Stimulated activated CD4-positive, alpha-beta T cell treated with anti-CD3 and anti-CD28 coated beads, Interleukin-1b, Interleukin-23, amount 100 ng/mL, for 1 hour (primary cell): ENCODE data around the gene NSUN6.
"Not testable (repeated sequence)": the region's sequence is repeated elsewhere in the genome, so short reads cannot be mapped to it uniquely, and the experiment has no call there.

Experiments
- DNase-seq, 2 donors: peaks; one replicate each; pipeline ENCODE4 v3.0.0-alpha.2; 2020; ENCODE audit warnings: low read depth in 2 of 2

NSUN6 gene

DNA sequence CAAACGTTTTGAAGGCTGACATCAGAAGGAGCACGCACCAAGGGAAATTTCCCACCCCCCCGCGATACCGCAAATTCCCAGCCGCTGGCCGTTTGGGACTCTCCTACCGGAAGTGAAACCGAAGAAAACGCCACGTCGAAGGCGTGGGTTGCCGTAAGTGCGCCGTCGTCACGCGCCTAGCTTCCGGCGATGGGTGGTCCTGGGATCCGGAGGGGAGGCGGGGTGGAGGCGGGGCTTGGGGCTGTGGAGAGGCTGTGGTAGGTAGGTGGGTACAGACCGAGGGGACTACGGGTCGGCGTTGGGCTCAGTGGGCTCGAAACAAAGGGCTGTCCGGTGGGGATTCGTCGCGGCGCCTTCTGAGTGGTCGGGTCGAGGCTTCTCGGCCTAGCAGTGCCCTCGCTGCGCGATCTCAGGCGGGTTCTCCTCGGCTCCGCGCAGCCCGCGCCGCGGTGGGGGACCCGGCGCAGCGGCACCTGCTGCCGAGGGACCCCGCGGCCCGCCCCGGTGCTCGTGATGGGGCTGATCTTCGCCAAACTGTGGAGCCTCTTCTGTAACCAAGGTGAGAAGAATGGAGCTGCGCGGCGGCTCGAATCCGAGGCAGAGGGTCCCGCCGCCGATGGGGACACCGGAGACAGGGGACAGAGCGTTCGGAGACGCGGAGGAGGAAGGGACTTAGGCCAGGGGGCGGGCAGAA is 7.9 kb upstream of the NSUN6 start, which contains the start of gene ARL5B:
TSS of gene ARL5B (plus strand) at position 307 of the 694 bp plus-strand sequence. CDS start at position 514, 207 bp downstream.
- peak; percentile 90 to 95 for DNase-seq

DNA sequence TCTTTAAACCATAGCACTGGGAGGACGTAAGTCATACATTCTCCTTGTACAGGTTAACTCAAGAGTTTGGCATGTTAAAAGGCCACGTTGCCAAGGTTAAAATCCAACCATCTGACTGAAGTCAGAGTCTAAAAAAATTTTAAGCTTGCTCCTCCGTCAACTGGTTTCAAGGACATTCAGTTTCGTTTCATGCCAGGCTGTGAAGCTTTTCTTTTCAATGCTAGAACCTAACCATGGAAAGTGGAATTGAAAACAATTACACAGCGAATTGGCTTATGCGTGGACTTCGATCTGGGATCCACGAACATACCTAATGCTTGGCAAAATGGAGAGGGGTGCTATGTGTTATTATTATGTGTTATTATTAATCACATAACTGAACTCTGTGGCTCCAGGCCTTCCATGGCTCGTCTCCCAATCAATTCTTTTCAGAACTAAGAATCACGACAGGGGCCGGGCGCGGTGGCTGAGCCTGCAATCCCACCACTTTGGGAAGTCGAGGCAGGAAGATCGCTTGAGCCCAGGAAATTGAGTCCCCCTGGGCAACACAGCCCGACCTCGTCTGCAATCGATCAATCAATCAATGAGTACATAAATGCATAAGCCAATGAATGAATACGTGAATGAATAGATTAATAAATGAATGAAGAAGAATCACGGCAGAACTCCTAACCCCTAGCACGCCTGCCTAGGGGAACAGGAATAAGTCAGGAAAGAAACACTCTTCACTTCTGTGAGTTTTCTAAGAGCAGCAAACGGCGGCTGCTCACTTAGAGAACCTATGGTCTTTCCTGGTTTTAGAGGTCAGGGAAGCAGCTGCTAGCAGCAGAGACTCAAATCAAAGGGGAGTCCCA is 7.1 kb upstream of the NSUN6 start:
- no peak for DNase-seq

DNA sequence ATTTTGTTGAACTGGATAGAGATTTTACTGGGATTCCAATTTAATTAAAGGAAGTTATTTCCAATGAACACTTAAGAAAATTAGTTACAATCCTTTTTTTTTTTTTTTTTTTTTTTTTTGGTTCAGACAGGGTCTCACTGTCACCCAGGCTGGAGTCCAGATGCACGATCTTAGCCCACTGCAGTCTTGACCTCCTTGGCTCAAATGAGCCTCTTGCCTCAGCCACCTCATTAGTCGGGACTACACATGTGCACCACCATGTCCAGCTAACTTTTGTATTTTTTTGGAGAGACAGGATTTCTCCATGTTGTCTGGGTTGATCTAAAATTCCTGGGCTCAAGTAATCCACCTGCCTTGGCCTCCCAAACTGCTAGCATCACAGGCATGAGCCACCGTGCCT is 5.3 kb upstream of the NSUN6 start:
- DNase-seq = no peak

DNA sequence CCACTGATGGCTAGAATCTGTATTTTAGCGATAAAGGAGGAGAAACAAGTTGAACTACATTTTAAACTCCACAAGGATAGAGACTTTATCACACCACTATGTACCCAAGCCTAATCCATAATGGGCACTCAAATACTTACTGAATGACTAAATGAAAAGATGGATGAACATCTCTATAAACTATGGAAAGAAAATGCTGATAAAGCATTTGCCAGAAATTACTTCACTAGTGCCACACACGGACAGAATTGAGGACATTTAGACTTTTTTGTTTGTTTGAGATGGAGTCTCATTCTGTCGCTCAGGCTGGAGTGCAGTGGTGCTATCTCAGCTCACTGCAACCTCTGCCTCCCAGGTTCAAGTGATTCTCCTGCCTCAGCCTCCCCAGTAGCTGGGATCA is 1.7 kb upstream of the NSUN6 start:
- DNase-seq = no peak

DNA sequence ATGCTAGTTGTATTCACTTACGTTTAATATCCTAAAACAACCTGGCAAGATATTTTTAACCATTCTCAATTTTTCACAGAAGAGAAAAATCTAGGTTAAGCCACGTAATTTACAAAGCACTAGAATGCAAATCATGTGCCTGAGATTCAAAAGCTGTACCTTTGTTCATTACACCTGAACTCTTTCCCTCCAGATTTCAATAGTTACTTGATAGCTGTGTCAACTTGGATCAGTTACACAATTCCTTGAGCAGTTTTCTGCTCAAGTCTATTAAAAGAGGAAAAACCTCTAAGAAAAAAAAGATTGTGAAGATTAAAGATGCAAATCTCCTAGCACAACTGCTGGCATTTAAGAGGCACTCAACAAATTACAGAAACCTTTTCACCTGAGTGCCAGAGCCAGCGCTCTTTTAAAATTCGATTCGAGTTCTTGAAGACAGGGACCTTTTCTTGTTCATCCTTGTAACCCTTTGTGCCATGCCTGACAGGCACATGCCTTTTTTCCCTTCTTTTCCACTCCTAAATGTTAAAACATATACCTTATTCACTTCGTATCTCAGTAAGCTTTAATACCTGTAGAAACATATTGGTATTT is 886 bp downstream of the NSUN6 start:
- DNase-seq = no peak

DNA sequence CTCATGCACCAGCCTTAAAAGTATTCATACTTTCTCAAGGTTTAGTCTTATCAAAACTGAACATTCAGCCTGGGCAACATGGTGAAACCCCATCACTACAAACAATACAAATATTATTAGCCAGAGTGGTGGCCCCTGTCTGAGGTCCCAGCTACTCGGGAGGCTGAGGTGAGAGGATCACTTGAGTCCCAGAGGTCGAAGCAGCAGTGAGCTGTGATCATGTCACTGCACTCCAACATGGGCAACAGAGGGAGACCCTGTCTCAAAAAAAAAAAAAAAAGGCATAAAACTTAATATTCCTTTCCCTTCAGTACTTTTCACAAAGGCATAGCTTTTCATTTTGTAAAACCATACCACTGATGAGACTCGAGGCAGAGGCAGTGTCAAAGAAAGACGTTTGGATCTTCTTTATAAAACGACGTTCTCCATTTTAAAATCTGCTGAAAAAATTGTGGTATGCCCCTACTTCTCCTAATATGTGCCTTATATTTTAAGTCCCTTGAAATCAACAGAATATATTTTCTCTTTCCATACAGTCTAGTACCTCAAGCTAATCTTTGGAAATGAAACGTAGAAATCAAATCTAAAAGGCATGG is 1.9 kb downstream of the NSUN6 start:
- DNase-seq = no peak

DNA sequence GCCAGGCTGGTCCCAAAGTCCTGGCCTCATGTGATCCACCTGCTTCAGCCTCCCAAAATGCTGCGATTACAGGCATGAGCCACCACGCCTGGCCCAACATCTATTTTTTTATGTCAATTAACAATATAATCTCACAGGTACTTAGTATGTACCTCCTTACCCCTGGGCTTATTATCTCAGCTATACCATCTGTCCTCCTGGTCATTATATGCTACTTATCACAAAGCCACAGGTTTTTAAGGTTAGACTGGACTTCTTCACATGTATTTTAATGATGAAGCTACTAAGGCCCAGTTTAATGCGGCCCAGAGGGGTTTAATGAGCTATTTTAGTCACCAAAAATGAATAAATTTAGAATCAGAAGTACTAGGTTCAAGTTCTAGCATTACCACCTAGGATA is 3.4 kb downstream of the NSUN6 start:
- DNase-seq = no peak

DNA sequence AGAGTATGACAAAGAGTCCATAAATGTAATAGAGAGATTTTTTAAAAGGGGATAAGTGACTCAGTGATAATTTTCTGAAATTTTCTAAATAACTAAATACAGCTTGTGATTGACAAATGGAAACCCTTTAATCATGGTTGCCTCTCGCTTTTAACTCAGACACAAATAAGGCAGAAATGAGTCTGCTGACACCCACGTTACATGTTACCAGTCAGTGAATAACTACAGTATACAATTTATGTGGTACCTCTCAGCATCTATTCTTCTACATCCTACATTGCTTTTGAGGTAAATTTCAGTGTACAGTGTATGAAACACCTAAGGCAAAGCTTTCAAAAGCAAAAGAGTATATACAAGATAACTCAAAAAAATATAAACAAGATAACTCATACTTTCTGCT is 4.2 kb downstream of the NSUN6 start:
- no peak for DNase-seq

DNA sequence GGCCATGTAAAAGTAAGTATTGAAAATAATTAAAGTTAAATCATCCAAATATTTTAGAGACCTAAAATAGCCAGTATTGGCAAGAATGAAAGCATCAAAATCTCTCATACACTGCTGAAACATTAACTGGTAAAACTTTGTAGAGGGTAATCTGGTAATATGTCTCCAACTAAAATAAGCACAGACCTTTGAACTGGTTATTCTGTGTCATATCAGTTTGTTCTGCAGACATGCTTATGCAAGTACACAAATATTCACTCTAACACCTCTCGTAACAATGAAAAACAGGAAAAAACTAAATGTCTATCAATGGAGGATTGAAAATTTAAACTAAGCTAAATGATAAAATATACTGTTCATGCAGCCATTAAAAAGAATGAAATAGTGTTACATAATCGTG is 11.7 kb downstream of the NSUN6 start:
- not testable (repeated sequence) for DNase-seq

DNA sequence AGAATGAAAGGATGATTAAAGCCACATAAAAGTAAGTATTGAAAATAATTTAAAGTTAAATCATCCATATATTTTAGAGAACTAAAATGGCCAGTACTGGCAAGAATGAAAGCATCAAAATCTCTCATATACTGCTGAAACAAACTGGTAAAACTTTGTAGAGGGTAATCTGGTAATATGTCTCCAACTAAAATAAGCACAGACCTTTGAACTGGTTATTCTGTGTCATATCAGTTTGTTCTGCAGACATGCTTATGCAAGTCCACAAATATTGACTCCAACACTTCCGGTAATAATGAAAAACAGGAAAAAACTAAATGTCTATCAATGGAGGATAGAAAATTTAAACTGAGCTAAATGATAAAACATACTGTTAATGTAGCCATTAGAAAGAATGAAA is 14.0 kb downstream of the NSUN6 start:
- not testable (repeated sequence) for DNase-seq

DNA sequence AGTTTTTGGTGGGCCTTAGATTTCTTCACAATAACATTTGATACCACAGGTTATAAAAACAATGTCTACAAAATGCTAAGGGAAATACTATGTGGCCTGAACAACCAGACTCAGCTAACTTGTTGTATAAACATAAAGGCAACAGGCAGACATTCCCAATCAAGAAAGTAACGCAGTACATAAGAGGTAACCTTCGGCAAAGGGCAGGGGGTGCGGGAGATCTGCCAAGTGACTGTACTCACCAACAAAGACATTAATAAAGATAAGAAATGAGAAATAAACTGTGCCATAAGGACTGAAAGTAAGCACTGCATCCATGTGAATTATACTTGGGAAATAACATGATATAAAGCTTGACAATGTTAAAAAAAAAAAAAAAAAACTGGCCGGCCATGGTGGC is 15.4 kb downstream of the NSUN6 start:
- DNase-seq = no peak

DNA sequence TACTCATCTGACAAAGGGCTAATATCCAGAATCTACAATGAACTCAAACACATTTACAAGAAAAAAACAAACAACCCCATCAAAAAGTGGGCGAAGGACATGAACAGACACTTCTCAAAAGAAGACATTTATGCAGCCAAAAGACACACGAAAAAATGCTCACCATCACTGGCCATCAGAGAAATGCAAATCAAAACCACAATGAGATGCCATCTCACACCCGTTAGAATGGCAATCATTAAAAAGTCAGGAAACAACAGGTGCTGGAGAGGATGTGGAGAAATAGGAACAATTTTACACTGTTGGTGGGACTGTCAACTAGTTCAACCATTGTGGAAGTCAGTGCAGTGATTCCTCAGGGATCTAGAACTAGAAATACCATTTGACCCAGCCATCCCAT is 18.9 kb downstream of the NSUN6 start:
- DNase-seq = not testable (repeated sequence)

DNA sequence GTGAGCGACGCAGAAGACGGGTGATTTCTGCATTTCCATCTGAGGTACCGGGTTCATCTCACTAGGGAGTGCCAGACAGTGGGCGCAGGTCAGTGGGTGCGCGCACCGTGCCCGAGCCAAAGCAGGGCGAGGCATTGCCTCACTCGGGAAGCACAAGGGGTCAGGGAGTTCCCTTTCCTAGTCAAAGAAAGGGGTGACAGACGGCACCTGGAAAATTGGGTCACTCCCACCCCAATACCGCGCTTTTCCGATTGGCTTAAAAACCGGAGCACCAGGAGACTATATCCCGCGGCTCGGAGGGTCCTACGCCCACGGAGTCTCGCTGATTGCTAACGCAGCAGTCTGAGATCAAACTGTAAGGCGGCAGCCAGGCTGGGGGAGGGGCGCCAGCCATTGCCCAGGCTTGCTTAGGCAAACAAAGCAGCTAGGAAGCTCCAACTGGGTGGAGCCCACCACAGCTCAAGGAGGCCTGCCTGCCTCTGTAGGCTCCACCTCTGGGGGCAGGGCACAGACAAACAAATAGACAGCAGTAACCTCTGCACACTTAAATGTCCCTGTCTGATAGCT is 23.9 kb downstream of the NSUN6 start:
- peak; percentile 25 to 38 for DNase-seq

DNA sequence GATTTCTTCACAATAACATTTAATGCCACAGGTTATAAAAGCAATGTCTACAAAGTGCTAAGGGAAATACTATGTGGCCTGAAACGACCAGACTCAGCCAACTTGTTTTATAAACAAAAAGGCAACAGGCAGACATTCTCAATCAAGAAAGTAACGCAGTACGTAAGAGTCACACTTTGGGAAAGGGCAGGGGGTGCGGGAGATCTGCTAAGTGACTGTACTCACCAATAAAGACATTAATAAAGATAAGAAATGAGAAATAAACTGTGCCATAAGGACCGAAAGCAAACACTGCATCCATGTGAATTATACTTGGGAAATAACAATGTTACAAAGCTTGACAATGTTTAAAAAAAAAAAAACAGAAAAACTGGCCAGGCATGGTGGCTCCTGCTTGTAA is 25.5 kb downstream of the NSUN6 start:
- no peak for DNase-seq

DNA sequence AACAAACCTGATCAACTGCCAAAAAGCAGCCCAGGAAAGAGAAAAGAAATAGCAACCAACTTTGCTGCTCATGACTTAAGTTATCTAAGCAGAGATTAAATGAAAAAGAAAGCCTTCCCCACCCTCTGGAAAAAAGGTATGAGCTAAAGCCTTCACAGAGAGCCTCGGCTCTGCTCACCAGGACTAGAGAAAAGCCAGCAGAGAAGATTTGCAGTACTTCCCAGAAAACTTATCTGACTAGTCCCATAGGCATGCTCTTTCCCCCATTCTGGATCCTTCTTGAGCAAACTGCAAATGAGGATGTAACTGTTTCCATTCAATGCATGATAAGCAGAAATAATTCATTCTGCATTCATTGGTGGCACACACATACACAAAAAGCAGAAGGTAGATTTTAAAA is 27.7 kb downstream of the NSUN6 start:
- not testable (repeated sequence) for DNase-seq

DNA sequence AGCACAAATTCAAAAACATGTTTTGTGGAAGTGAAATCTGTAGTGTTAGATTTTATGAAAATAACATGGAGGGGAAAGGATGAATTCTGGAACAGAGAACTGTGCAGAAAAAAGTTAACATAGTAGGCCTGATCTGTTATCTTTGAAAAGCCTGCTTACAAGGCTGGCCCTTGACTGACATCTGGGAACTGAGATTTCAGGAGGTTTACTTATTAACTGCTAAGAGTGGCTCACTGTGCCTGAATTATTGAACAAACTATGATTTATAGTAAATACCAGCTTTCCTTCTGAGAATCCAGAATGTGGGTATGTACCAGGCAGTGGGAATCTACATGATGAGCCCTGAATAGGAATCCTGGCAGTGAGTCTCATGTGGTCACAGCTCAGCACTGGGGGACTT is 30.5 kb downstream of the NSUN6 start:
- no peak for DNase-seq

DNA sequence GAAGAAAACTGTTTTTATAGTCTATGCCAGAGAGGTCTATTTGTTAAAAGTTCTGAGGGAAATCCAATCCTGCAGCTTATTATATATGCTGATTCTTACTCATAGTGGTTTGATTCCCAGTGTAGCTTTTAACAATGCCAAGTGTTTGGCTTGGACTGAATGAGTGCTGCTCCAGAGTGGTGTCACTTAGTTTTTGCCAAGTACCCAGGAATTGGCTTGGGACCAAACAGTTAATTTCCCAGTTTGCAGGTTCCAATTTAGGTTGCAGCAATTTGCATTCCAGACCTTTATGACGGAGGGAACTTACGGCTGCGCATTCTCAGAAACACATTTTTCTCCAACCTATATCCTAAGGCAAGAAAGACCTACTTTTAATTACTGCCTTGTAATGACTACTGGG is 32.4 kb downstream of the NSUN6 start:
- no peak for DNase-seq

DNA sequence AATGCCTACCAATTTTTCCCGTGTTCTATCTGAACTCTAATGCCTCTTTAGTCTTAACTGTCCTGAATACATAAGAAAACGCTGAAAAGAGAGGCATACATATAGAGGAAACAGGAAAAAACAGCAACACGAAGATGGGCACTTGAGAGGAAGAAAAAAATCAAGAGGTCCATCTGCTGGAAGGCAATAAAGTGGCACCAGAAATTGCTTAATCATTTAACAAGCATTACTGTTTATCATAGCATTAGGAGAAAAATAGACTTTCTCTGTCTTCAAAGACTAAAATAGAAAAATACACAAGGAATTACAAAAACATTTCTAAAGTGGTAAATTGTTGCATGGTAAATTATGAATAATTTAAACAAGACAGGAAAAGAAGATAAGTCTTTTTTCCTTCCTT is 35.0 kb downstream of the NSUN6 start:
- no peak for DNase-seq

DNA sequence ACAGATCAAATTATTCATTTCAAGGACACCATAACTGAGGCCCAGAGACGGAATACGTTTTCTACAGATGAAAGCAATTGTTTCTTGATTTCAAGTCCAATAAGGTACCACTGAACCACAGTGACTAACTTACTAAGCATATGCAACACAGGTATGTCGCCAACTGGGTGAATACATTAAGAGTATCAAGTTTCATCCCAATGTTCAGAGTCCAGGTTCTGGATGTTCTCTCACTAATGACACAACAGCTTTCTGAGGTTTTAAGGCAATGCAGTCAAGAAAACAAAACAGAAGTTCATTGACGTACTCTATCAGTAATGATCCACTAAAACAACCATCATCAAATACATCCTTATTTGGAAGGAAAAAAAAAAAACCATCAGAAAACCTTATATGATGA is 35.8 kb downstream of the NSUN6 start:
- no peak for DNase-seq

DNA sequence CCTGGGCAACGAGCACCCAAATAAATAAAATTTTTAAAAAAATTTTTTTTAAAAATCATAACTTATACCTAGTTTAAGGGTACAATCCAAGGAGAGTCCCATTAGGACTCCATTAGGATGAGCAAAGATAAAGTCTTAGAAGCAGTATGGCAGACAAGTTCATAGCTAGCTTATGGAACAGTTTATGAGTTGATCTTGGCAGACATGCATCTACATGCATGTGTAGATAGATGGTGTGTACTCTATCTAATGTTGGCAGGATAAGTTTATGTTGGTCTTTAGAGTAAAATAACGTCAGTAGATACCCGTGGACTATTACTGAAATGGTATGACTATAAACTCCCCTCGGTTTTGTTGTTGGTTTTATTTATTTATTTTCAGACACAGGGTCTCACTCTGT is 40.2 kb downstream of the NSUN6 start:
- no peak for DNase-seq

DNA sequence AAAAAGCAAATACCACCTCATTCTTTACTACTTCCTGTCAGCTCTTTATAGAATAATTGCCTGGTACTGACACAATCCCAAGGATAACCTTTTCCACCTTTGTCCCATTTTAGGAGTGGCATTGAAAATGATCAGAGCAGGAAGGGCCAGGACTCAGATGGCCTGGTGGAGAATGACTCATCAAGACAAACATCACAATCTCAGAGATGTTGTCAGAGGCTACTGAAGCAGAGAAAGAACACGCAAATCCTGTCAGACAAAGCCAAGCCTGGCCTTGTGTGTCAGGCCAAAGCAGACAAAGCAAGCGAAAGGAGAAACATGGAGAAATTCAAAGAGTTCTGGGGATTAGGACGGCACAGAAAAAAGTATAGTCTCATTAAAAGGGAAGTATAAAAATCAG is 40.9 kb downstream of the NSUN6 start:
- DNase-seq = no peak

DNA sequence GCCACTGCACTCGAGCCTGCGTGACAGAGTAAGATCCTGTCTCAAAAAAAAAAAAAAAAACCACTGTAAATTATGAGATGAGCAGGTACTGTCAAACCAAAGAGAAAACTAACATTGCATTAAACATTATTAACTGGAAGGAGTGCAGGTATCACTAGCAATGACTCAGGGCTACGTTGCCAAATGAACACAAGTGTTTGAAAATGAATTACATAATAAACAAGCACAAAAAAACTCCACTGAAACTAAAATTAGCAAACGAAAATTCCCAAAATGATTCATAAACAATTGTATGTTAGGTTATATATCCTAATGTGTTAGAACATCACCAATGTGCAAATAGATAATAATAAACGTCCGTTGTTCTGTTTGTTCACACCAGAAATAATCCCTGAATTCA is 42.8 kb downstream of the NSUN6 start:
- no peak for DNase-seq
